ENCODE data around the gene TRIM29. TPM values are rescaled to one million over a fixed set of nuclear protein-coding genes. Genes with fewer than 3 reads are reported as not detected.

TRIM29 gene
- total RNA-seq, 1 donor from 2014 or later, result not detected

GRCh38 chr11:120130176-120130980, 7.5 kb downstream of the TRIM29 start:
- H3K27me3 Mint-ChIP-seq (ENCODE audit: insufficient read depth), result no peaks in the 10 kb centered on the region
- H3K36me3 Mint-ChIP-seq (ENCODE audit: low read depth), result no peaks in the 10 kb centered on the region
- no peaks in the 10 kb centered on the region for H3K9me3 Mint-ChIP-seq
- H3K27ac Mint-ChIP-seq, result no peak overlapping the region
- no peak for DNase-seq (ENCODE audit: low spot score)
- no peak overlapping the region for H3K4me3 Mint-ChIP-seq
- H3K4me1 Mint-ChIP-seq (ENCODE audit: low read depth), result no peaks in the 10 kb centered on the region
- intact Hi-C loops (cut with micrococcal nuclease), result no loop called here

GRCh38 chr11:120129570-120129969, 8.3 kb downstream of the TRIM29 start:
- Mint-ChIP-seq H3K4me3 (no peak overlapping the region), H3K4me1 (ENCODE audit: low read depth) (no peaks in the 10 kb centered on the region)

GRCh38 chr11:120128392-120129119, 9.4 kb downstream of the TRIM29 start:
- no peak for DNase-seq (ENCODE audit: low spot score)
- no peaks in the 10 kb centered on the region for H3K9me3 Mint-ChIP-seq
- H3K36me3 Mint-ChIP-seq (ENCODE audit: low read depth), result no peaks in the 10 kb centered on the region
- intact Hi-C loops (cut with micrococcal nuclease), result no loop called here
- H3K27me3 Mint-ChIP-seq (ENCODE audit: insufficient read depth), result no peaks in the 10 kb centered on the region
- no peaks in the 10 kb centered on the region for H3K4me1 Mint-ChIP-seq (ENCODE audit: low read depth)
- H3K4me3 Mint-ChIP-seq, result no peak overlapping the region
- no peak overlapping the region for H3K27ac Mint-ChIP-seq

More at GRCh38 chr11:120129570-120129969, 8.3 kb downstream of the TRIM29 start:
- Mint-ChIP-seq H3K9me3 (no peaks in the 10 kb centered on the region), H3K27me3 (ENCODE audit: insufficient read depth) (no peaks in the 10 kb centered on the region), H3K36me3 (ENCODE audit: low read depth) (no peaks in the 10 kb centered on the region), H3K27ac (no peak overlapping the region)
- DNase-seq (ENCODE audit: low spot score), result no peak
- intact Hi-C loops (cut with micrococcal nuclease), result no loop called here

- Mint-ChIP-seq H3K4me3 (no peak overlapping the region), H3K4me1 (ENCODE audit: low read depth) (no peaks in the 10 kb centered on the region), H3K27ac (no peak overlapping the region), H3K9me3 (no peaks in the 10 kb centered on the region), H3K27me3 (ENCODE audit: insufficient read depth) (no peaks in the 10 kb centered on the region), H3K36me3 (ENCODE audit: low read depth) (no peaks in the 10 kb centered on the region)
- intact Hi-C loops (cut with micrococcal nuclease), result no loop called here
- no peak for DNase-seq (ENCODE audit: low spot score)
These were observed 10.7 kb downstream of the TRIM29 start for GRCh38 chr11:120127236-120127635.

- Mint-ChIP-seq H3K36me3 (ENCODE audit: low read depth) (no peaks in the 10 kb centered on the region), H3K9me3 (no peaks in the 10 kb centered on the region), H3K4me1 (ENCODE audit: low read depth) (no peaks in the 10 kb centered on the region), H3K27me3 (ENCODE audit: insufficient read depth) (no peaks in the 10 kb centered on the region), H3K27ac (no peak overlapping the region), H3K4me3 (no peak overlapping the region)
- intact Hi-C loops (cut with micrococcal nuclease), result no loop called here
- no peak for DNase-seq (ENCODE audit: low spot score)
These were observed 11.3 kb downstream of the TRIM29 start for GRCh38 chr11:120126620-120127019.

GRCh38 chr11:120125509-120125908, 12.4 kb downstream of the TRIM29 start:
- no peaks in the 10 kb centered on the region for H3K9me3 Mint-ChIP-seq
- H3K27ac Mint-ChIP-seq, result no peak overlapping the region
- intact Hi-C loops (cut with micrococcal nuclease), result no loop called here
- no peaks in the 10 kb centered on the region for H3K4me1 Mint-ChIP-seq (ENCODE audit: low read depth)
- no peak overlapping the region for H3K4me3 Mint-ChIP-seq
- DNase-seq (ENCODE audit: low spot score), result no peak
- H3K36me3 Mint-ChIP-seq (ENCODE audit: low read depth), result no peaks in the 10 kb centered on the region
- H3K27me3 Mint-ChIP-seq (ENCODE audit: insufficient read depth), result no peaks in the 10 kb centered on the region

- intact Hi-C loops (cut with micrococcal nuclease), result no loop called here
- Mint-ChIP-seq H3K4me3 (no peak overlapping the region), H3K27ac (no peak overlapping the region), H3K27me3 (ENCODE audit: insufficient read depth) (no peaks in the 10 kb centered on the region), H3K9me3 (no peaks in the 10 kb centered on the region), H3K36me3 (ENCODE audit: low read depth) (no peaks in the 10 kb centered on the region), H3K4me1 (ENCODE audit: low read depth) (no peaks in the 10 kb centered on the region)
- no peak for DNase-seq (ENCODE audit: low spot score)
These were observed 12.9 kb downstream of the TRIM29 start for GRCh38 chr11:120125024-120125423.

GRCh38 chr11:120124355-120124754, 13.6 kb downstream of the TRIM29 start:
- Mint-ChIP-seq H3K9me3 (no peaks in the 10 kb centered on the region), H3K27me3 (ENCODE audit: insufficient read depth) (no peaks in the 10 kb centered on the region), H3K4me1 (ENCODE audit: low read depth) (no peaks in the 10 kb centered on the region), H3K36me3 (ENCODE audit: low read depth) (no peaks in the 10 kb centered on the region), H3K27ac (no peak overlapping the region), H3K4me3 (no peak overlapping the region)
- DNase-seq (ENCODE audit: low spot score), result no peak
- intact Hi-C loops (cut with micrococcal nuclease), result no loop called here

GRCh38 chr11:120123946-120124345, 14.0 kb downstream of the TRIM29 start:
- intact Hi-C loops (cut with micrococcal nuclease), result no loop called here
- Mint-ChIP-seq H3K36me3 (ENCODE audit: low read depth) (no peaks in the 10 kb centered on the region), H3K27me3 (ENCODE audit: insufficient read depth) (no peaks in the 10 kb centered on the region), H3K9me3 (no peaks in the 10 kb centered on the region), H3K4me1 (ENCODE audit: low read depth) (no peaks in the 10 kb centered on the region), H3K27ac (no peak overlapping the region), H3K4me3 (no peak overlapping the region)
- DNase-seq (ENCODE audit: low spot score), result no peak

- Mint-ChIP-seq H3K36me3 (ENCODE audit: low read depth) (no peaks in the 10 kb centered on the region), H3K27me3 (ENCODE audit: insufficient read depth) (no peaks in the 10 kb centered on the region), H3K9me3 (no peaks in the 10 kb centered on the region), H3K4me3 (no peak overlapping the region), H3K27ac (no peak overlapping the region), H3K4me1 (ENCODE audit: low read depth) (no peaks in the 10 kb centered on the region)
- no peak for DNase-seq (ENCODE audit: low spot score)
- intact Hi-C loops (cut with micrococcal nuclease), result no loop called here
These were observed 14.8 kb downstream of the TRIM29 start for GRCh38 chr11:120122924-120123683.

- Mint-ChIP-seq H3K4me3 (no peak overlapping the region), H3K27ac (no peak overlapping the region), H3K9me3 (no peaks in the 10 kb centered on the region), H3K36me3 (ENCODE audit: low read depth) (no peaks in the 10 kb centered on the region), H3K4me1 (ENCODE audit: low read depth) (no peaks in the 10 kb centered on the region), H3K27me3 (ENCODE audit: insufficient read depth) (no peaks in the 10 kb centered on the region)
- intact Hi-C loops (cut with micrococcal nuclease), result no loop called here
- no peak for DNase-seq (ENCODE audit: low spot score)
These were observed 15.9 kb downstream of the TRIM29 start for GRCh38 chr11:120121914-120122473.

- no peak for DNase-seq (ENCODE audit: low spot score)
- intact Hi-C loops (cut with micrococcal nuclease), result no loop called here
- no peak overlapping the region for H3K27ac Mint-ChIP-seq
- no peaks in the 10 kb centered on the region for H3K4me1 Mint-ChIP-seq (ENCODE audit: low read depth)
- no peak overlapping the region for H3K4me3 Mint-ChIP-seq
- H3K36me3 Mint-ChIP-seq (ENCODE audit: low read depth), result no peaks in the 10 kb centered on the region
- H3K27me3 Mint-ChIP-seq (ENCODE audit: insufficient read depth), result no peaks in the 10 kb centered on the region
- no peaks in the 10 kb centered on the region for H3K9me3 Mint-ChIP-seq
These were observed 16.6 kb downstream of the TRIM29 start for GRCh38 chr11:120121336-120121735.
